ENCODE results near the gene FAM229B. TPM values are rescaled to one million over a fixed set of nuclear protein-coding genes. Genes with fewer than 3 reads are reported as not detected.

The FAM229B gene
- total RNA-seq, 1 donor from 2014 or later, result 29.2 TPM

DNA sequence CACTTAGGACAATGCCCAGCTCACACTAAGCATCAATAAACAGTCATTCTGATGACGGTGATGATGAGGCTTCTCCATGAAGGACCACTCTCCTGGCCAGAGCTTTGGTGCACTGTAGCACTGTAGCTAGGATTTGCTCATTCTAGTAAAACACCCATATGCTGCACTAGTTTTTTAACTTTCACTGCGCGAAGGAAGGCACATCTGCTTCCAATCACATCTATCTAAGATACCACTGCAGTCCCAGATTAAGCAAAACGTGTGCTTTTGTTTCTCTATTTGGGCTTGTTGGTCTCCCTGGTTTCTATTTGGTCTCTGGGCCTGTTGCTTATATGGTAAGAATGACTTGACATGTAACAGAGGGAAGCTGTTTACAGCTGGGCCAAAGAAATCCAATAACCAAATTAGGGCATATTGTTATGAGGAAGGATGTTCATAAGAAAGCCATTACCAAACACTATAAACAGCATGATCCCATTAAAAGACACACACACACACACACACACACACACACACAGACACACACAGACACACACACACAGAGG is 62.4 kb downstream of the FAM229B start:
- Mint-ChIP-seq H3K27me3 (ENCODE audit: unreplicated experiment) (no peaks in the 10 kb centered on the region), H3K36me3 (ENCODE audit: unreplicated experiment) (peaks cover 58% of the 10 kb centered on the region), H3K4me1 (ENCODE audit: unreplicated experiment) (peaks cover 6% of the 10 kb centered on the region), H3K9me3 (ENCODE audit: unreplicated experiment) (no peaks in the 10 kb centered on the region), H3K4me3 (ENCODE audit: unreplicated experiment) (no peak overlapping the region), H3K27ac (ENCODE audit: unreplicated experiment) (no peak overlapping the region)
- no peak for DNase-seq (ENCODE audit: extremely low spot score, unreplicated experiment)
- TF ChIP-seq CTCF (IDR thresholded peaks at IDR 0.05), result no peak

DNA sequence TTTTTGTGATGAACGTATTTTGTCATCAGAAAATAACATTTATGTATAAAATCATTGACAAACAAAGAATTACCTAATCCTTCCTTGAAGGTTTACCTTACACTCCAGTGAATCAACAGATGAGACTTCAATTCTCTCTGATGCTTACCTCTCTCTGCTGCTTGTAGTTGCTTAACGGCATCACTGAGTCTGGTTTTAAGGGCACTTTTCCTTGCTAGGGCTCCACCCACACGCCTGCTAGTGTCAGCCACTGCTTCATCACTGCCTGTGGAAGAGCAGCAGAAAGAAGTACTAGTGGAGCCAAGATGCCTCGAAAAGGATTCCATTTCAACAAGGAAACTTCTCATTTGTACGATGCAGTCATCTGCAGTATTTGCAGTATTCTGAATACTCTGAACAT is 63.0 kb downstream of the FAM229B start:
- no peak for DNase-seq (ENCODE audit: extremely low spot score, unreplicated experiment)
- Mint-ChIP-seq H3K4me3 (ENCODE audit: unreplicated experiment) (no peak overlapping the region), H3K27me3 (ENCODE audit: unreplicated experiment) (no peaks in the 10 kb centered on the region), H3K9me3 (ENCODE audit: unreplicated experiment) (no peaks in the 10 kb centered on the region), H3K36me3 (ENCODE audit: unreplicated experiment) (peaks cover 55% of the 10 kb centered on the region), H3K27ac (ENCODE audit: unreplicated experiment) (no peak overlapping the region), H3K4me1 (ENCODE audit: unreplicated experiment) (peaks cover 2% of the 10 kb centered on the region)
- no peak for TF ChIP-seq CTCF (IDR thresholded peaks at IDR 0.05)

Other genes starting within 250 kb of the FAM229B start
- 121 and 142 TPM in 2 replicates for gene FYN, start 214.1 kb upstream of the FAM229B start, total RNA-seq
- not detected in 2 replicates for gene CCN6, start 33.5 kb upstream of the FAM229B start, total RNA-seq
- 27.2 and 27.6 TPM in 2 replicates for gene TUBE1, start 109 bp upstream of the FAM229B start, total RNA-seq
- gene LAMA4, start 167.0 kb downstream of the FAM229B start, total RNA-seq, result 209 and 220 TPM in 2 replicates

All from osteocyte (in vitro differentiated cells).